Ishikawa (cell line): ENCODE results near the gene TNC.

Source experiments
- CEBPB ChIP-seq: IDR thresholded peaks from 2 replicates; pipeline ENCODE4 v1.6.1; 2012
- CREB1 ChIP-seq: IDR thresholded peaks from 2 replicates; pipeline ENCODE4 v1.6.1; 2012; ENCODE audit warnings: low read depth
- EGR1 ChIP-seq: IDR thresholded peaks from 2 replicates; pipeline ENCODE4 v1.6.1; 2012
- EP300 ChIP-seq: IDR thresholded peaks from 2 replicates; pipeline ENCODE4 v1.6.1; 2012; ENCODE audit warnings: borderline replicate concordance
- FOXM1 ChIP-seq: IDR thresholded peaks from 2 replicates; pipeline ENCODE4 v1.6.1; 2012; ENCODE audit warnings: low read depth, borderline replicate concordance
- MAX ChIP-seq: IDR thresholded peaks from 2 replicates; pipeline ENCODE4 v1.6.1; 2012
- NFIC ChIP-seq: IDR thresholded peaks from 2 replicates; pipeline ENCODE4 v1.6.1; 2012
- RAD21 ChIP-seq: IDR thresholded peaks from 2 replicates; pipeline ENCODE4 v1.6.1; 2012; ENCODE audit warnings: low read depth
- REST ChIP-seq: IDR thresholded peaks from 2 replicates; pipeline ENCODE4 v1.6.1; 2012; ENCODE audit warnings: low read depth, mild to moderate bottlenecking
- TAF1 ChIP-seq: IDR thresholded peaks from 2 replicates; pipeline ENCODE4 v1.6.1; 2012; ENCODE audit warnings: low read depth, mild to moderate bottlenecking
- TCF12 ChIP-seq: IDR thresholded peaks from 2 replicates; pipeline ENCODE4 v1.6.1; 2012; ENCODE audit warnings: low read depth
- TEAD4 ChIP-seq: IDR thresholded peaks from 2 replicates; pipeline ENCODE4 v1.6.1; 2012
- USF1 ChIP-seq: IDR thresholded peaks from 2 replicates; pipeline ENCODE4 v1.6.1; 2012
- YY1 ChIP-seq: IDR thresholded peaks from 2 replicates; pipeline ENCODE4 v1.6.1; 2012; ENCODE audit warnings: low read depth
- ZBTB7A ChIP-seq: IDR thresholded peaks from 2 replicates; pipeline ENCODE4 v1.6.1; 2012; ENCODE audit warnings: low read depth

The TNC gene

GRCh38 chr9:114990901-114991300 lies 127.1 kb downstream of the TNC start:
- TF ChIP-seq EP300 (no peak), TEAD4 (no peak), EGR1 (no peak)

GRCh38 chr9:114989600-114990410 lies 128.2 kb downstream of the TNC start:
- no peak for TF ChIP-seq EP300

- TF ChIP-seq CREB1 = no peak
- TF ChIP-seq USF1 = no peak
- no peak for TF ChIP-seq REST
- no peak for TF ChIP-seq MAX
- no peak for TF ChIP-seq CEBPB
- no peak for TF ChIP-seq YY1
- no peak for TF ChIP-seq NFIC
- TF ChIP-seq TEAD4 = no peak
- TF ChIP-seq TCF12 = no peak
- no peak for TF ChIP-seq FOXM1
- no peak for TF ChIP-seq RAD21
- TF ChIP-seq ZBTB7A = no peak
- TF ChIP-seq EGR1 = no peak
- no peak for TF ChIP-seq EP300
- TF ChIP-seq TAF1 = no peak
These were observed 128.9 kb downstream of the TNC start for GRCh38 chr9:114988962-114989599.

- TF ChIP-seq YY1 = no peak
- no peak for TF ChIP-seq TEAD4
- TF ChIP-seq TCF12 = no peak
- no peak for TF ChIP-seq NFIC
- no peak for TF ChIP-seq RAD21
- TF ChIP-seq USF1 = no peak
- TF ChIP-seq MAX = no peak
- no peak for TF ChIP-seq REST
- TF ChIP-seq CEBPB = no peak
- no peak for TF ChIP-seq CREB1
- no peak for TF ChIP-seq ZBTB7A
- TF ChIP-seq EP300 = no peak
- no peak for TF ChIP-seq TAF1
- TF ChIP-seq FOXM1 = no peak
- TF ChIP-seq EGR1 = no peak
These were observed 130.8 kb downstream of the TNC start for GRCh38 chr9:114987116-114987515.

- no peak for TF ChIP-seq CEBPB
- TF ChIP-seq NFIC = no peak
- no peak for TF ChIP-seq TAF1
- TF ChIP-seq YY1 = no peak
These were observed 131.9 kb downstream of the TNC start for GRCh38 chr9:114985959-114986501.

- TF ChIP-seq FOXM1 (no peak), TAF1 (no peak), REST (no peak), NFIC (no peak), TEAD4 (no peak), RAD21 (no peak), TCF12 (no peak), CEBPB (no peak), USF1 (no peak), MAX (no peak), EP300 (no peak), YY1 (no peak), ZBTB7A (no peak)
These were observed 136.9 kb downstream of the TNC start for GRCh38 chr9:114981063-114981462.
